ENCODE results near the gene DDO.

The DDO gene

GRCh38 chr6:110387986-110388385, 27.4 kb downstream of the DDO start:
- peaks cover 21% of the 10 kb centered on the region for H3K4me1 ChIP-seq (ENCODE audit: insufficient read depth, low read length)
- H3K4me3 ChIP-seq (ENCODE audit: low read length): no peak overlapping the region
- H2AFZ ChIP-seq (ENCODE audit: low read depth, low read length): no peak overlapping the region

DNA sequence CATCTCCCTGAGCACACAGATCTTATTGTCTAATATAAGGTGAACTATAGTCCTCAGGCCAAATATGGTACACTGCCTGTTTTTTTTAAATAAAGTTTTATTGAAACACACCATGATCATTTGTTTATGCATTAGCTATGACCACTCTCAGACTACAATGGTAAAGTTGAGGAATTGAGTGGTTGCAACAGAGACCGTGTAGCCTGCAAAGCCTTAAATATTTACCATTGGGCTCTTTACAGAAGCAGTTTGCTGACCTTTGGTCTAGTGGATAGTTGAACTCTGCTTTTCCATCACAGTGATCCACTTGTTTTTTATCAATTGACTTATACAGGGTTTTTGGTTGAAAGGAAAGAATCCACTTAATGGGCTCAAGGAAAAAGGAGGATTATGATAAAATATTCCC, 29.9 kb downstream of the DDO start:
- Histone ChIP-seq H3K9me3 (ENCODE audit: low read length) (no peaks in the 10 kb centered on the region), H3K36me3 (ENCODE audit: insufficient read depth, low read length) (no peaks in the 10 kb centered on the region), H3K4me1 (ENCODE audit: insufficient read depth, low read length) (peaks cover 21% of the 10 kb centered on the region), H2AFZ (ENCODE audit: low read depth, low read length) (no peak overlapping the region), H3K27me3 (ENCODE audit: insufficient read depth, low read length) (no peaks in the 10 kb centered on the region), H3K4me3 (ENCODE audit: low read length) (no peak overlapping the region)

More at GRCh38 chr6:110387986-110388385, 27.4 kb downstream of the DDO start:
- Histone ChIP-seq H3K9me3 (ENCODE audit: low read length) (no peaks in the 10 kb centered on the region), H3K36me3 (ENCODE audit: insufficient read depth, low read length) (no peaks in the 10 kb centered on the region), H3K27me3 (ENCODE audit: insufficient read depth, low read length) (no peaks in the 10 kb centered on the region)

- no peaks in the 10 kb centered on the region for H3K4me1 ChIP-seq (ENCODE audit: insufficient read depth, low read length)
- no peaks in the 10 kb centered on the region for H3K27me3 ChIP-seq (ENCODE audit: insufficient read depth, low read length)
- H3K9me3 ChIP-seq (ENCODE audit: low read length): peaks cover 2% of the 10 kb centered on the region
- no peak overlapping the region for H2AFZ ChIP-seq (ENCODE audit: low read depth, low read length)
- H3K36me3 ChIP-seq (ENCODE audit: insufficient read depth, low read length): no peaks in the 10 kb centered on the region
- H3K4me3 ChIP-seq (ENCODE audit: low read length): no peak overlapping the region
These were observed 36.8 kb downstream of the DDO start for GRCh38 chr6:110378552-110378951.

DNA sequence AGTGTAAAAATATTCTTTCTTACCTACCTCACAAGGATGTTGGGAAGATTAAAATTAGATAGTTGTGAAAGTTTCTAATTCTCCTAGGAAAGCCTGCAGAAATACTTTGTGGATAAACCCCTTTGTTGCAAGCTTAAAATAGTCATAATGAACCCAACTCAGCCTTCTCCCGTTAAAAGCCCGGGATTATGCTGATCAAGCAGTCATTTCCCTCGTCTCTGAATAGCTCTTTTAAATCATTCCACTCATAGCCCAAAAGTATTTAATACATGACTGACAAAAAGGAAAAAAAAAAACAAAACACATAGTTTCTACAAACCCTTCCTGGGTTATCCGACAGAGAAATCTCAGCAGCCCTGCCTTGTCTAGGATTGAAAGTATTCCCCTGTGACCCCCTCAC, 46.3 kb downstream of the DDO start:
- H3K4me3 ChIP-seq (ENCODE audit: low read length): no peak overlapping the region
- H3K27me3 ChIP-seq (ENCODE audit: insufficient read depth, low read length): no peaks in the 10 kb centered on the region
- H3K9me3 ChIP-seq (ENCODE audit: low read length): no peaks in the 10 kb centered on the region

GRCh38 chr6:110368284-110368683, 47.1 kb downstream of the DDO start:
- Histone ChIP-seq H3K4me3 (ENCODE audit: low read length) (no peak overlapping the region), H3K4me1 (ENCODE audit: insufficient read depth, low read length) (peaks cover 50% of the 10 kb centered on the region), H3K36me3 (ENCODE audit: insufficient read depth, low read length) (no peaks in the 10 kb centered on the region), H2AFZ (ENCODE audit: low read depth, low read length) (no peak overlapping the region), H3K27me3 (ENCODE audit: insufficient read depth, low read length) (no peaks in the 10 kb centered on the region), H3K9me3 (ENCODE audit: low read length) (no peaks in the 10 kb centered on the region)

More for the DNA sequence above, 46.3 kb downstream of the DDO start:
- Histone ChIP-seq H2AFZ (ENCODE audit: low read depth, low read length) (no peak overlapping the region), H3K36me3 (ENCODE audit: insufficient read depth, low read length) (no peaks in the 10 kb centered on the region), H3K4me1 (ENCODE audit: insufficient read depth, low read length) (peaks cover 47% of the 10 kb centered on the region)

- H3K27me3 ChIP-seq (ENCODE audit: insufficient read depth, low read length): no peaks in the 10 kb centered on the region
- H3K36me3 ChIP-seq (ENCODE audit: insufficient read depth, low read length): no peaks in the 10 kb centered on the region
- H2AFZ ChIP-seq (ENCODE audit: low read depth, low read length): no peak overlapping the region
- no peaks in the 10 kb centered on the region for H3K9me3 ChIP-seq (ENCODE audit: low read length)
- no peak overlapping the region for H3K4me3 ChIP-seq (ENCODE audit: low read length)
- H3K4me1 ChIP-seq (ENCODE audit: insufficient read depth, low read length): peaks cover 50% of the 10 kb centered on the region
These were observed 47.5 kb downstream of the DDO start for GRCh38 chr6:110367825-110368224.

DNA sequence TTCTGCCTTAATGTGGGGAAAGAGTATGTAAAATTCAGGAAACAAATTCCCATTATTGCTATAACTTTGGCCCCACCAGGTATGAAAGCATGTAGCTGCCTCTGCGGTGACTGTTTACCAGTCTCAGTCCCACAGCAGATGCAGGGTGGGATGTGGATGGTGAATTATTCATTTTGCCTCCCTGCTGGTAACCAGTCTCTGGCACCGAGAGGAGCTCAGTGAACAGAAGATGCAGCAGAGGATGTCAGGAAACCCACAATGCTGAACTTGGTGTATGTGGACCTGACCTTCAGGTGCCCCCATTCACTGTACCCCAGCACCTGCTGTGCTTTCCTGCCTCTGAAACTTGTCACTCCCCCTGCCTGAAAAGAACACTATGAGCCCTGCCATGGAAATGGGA, 48.4 kb downstream of the DDO start:
- H3K4me3 ChIP-seq (ENCODE audit: low read length): no peak overlapping the region
- no peaks in the 10 kb centered on the region for H3K9me3 ChIP-seq (ENCODE audit: low read length)
- H3K27me3 ChIP-seq (ENCODE audit: insufficient read depth, low read length): no peaks in the 10 kb centered on the region
- no peaks in the 10 kb centered on the region for H3K36me3 ChIP-seq (ENCODE audit: insufficient read depth, low read length)
- peaks cover 50% of the 10 kb centered on the region for H3K4me1 ChIP-seq (ENCODE audit: insufficient read depth, low read length)
- no peak overlapping the region for H2AFZ ChIP-seq (ENCODE audit: low read depth, low read length)

DNA sequence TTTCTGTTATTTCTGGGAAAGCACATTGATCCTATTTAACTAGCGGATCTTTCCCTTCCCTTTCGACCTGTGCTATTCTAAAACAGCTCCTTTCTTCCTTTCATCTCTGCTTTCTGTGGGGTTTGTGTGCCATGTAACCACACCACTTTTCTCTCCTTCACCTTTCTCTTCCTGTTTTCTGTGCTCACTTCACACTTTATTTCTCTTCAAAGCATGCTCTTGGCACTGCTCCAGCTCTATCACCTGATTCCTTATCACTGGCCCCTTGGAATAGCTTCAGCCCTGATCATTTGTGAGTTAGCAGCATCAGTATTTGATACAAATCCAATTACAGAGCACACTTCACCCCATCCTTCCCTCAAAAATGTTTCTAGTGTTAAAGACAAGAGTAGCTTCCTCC, 49.1 kb downstream of the DDO start:
- no peak overlapping the region for H3K4me3 ChIP-seq (ENCODE audit: low read length)
- H3K4me1 ChIP-seq (ENCODE audit: insufficient read depth, low read length): peaks cover 50% of the 10 kb centered on the region

DNA sequence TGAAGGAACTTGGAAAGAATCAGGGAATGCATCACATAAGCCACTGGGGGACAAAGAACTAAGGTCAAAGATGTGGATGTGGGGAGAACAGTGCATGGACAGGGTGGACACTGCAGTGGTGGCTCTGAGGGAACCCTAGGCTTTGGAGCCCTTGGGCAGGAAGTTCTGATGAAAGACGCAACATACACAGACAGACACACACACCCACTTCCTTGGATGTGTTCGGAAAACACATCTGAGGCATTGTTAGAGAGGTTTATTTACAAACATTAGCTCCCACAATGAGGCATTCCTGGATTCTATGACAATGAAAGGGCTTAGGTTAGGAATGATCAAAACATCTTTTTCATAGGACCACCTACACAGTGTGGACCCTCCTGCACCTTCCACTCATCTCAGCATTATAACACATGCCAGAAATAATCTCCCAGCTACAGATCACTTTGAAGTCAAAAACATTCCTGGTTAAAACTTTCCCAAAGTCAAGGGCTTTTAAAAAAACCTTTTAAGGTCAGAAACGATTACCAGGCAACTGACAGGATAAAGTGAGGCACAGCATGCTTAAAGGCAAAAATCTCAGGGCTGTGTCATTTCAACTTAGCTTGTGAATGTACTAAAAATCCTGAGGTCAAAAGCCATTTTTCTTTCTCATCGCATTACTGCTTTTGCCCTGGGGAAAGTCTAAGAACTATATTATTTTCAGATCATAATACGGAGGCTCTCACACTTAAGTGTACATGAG, 50.8 kb downstream of the DDO start:
- H3K27me3 ChIP-seq (ENCODE audit: insufficient read depth, low read length): no peaks in the 10 kb centered on the region
- H3K4me3 ChIP-seq (ENCODE audit: low read length): no peak overlapping the region
- H3K4me1 ChIP-seq (ENCODE audit: insufficient read depth, low read length): peaks cover 55% of the 10 kb centered on the region
- no peak overlapping the region for H2AFZ ChIP-seq (ENCODE audit: low read depth, low read length)
- no peaks in the 10 kb centered on the region for H3K9me3 ChIP-seq (ENCODE audit: low read length)
- H3K36me3 ChIP-seq (ENCODE audit: insufficient read depth, low read length): no peaks in the 10 kb centered on the region

More for the DNA sequence above, 49.1 kb downstream of the DDO start:
- Histone ChIP-seq H3K9me3 (ENCODE audit: low read length) (no peaks in the 10 kb centered on the region), H3K27me3 (ENCODE audit: insufficient read depth, low read length) (no peaks in the 10 kb centered on the region), H2AFZ (ENCODE audit: low read depth, low read length) (no peak overlapping the region), H3K36me3 (ENCODE audit: insufficient read depth, low read length) (no peaks in the 10 kb centered on the region)

DNA sequence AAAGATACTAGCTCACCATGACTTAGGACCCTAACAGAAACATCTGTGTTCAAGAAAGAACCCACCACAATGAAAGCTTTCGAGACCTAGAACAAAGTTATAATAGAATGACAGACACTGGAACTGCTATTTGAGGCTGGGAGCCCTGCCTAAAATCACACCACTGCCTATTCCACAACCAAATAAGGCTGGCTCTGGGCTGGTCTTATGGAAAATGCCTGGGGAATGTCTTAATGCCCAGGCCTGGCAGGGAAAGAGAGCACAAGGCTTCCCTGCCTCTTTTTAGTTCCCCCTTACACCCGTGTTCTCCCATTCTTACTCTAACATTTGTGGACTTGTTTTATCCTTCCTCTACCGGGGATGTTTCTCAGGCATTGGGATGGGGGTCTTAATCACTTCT, 51.6 kb downstream of the DDO start:
- H3K4me1 ChIP-seq (ENCODE audit: insufficient read depth, low read length): peaks cover 48% of the 10 kb centered on the region
- H2AFZ ChIP-seq (ENCODE audit: low read depth, low read length): no peak overlapping the region
- H3K36me3 ChIP-seq (ENCODE audit: insufficient read depth, low read length): no peaks in the 10 kb centered on the region
- no peaks in the 10 kb centered on the region for H3K9me3 ChIP-seq (ENCODE audit: low read length)
- no peak overlapping the region for H3K4me3 ChIP-seq (ENCODE audit: low read length)
- H3K27me3 ChIP-seq (ENCODE audit: insufficient read depth, low read length): no peaks in the 10 kb centered on the region

- Histone ChIP-seq H3K4me1 (ENCODE audit: insufficient read depth, low read length) (peaks cover 23% of the 10 kb centered on the region), H3K27me3 (ENCODE audit: insufficient read depth, low read length) (no peaks in the 10 kb centered on the region), H3K36me3 (ENCODE audit: insufficient read depth, low read length) (no peaks in the 10 kb centered on the region), H3K9me3 (ENCODE audit: low read length) (no peaks in the 10 kb centered on the region), H3K4me3 (ENCODE audit: low read length) (no peak overlapping the region), H2AFZ (ENCODE audit: low read depth, low read length) (no peak overlapping the region)
These were observed 54.7 kb downstream of the DDO start for GRCh38 chr6:110360676-110361075.

GRCh38 chr6:110359556-110359955, 55.8 kb downstream of the DDO start:
- no peak overlapping the region for H2AFZ ChIP-seq (ENCODE audit: low read depth, low read length)
- H3K4me1 ChIP-seq (ENCODE audit: insufficient read depth, low read length): peaks cover 28% of the 10 kb centered on the region
- no peaks in the 10 kb centered on the region for H3K36me3 ChIP-seq (ENCODE audit: insufficient read depth, low read length)
- no peaks in the 10 kb centered on the region for H3K9me3 ChIP-seq (ENCODE audit: low read length)
- no peak overlapping the region for H3K4me3 ChIP-seq (ENCODE audit: low read length)
- no peaks in the 10 kb centered on the region for H3K27me3 ChIP-seq (ENCODE audit: insufficient read depth, low read length)

- H2AFZ ChIP-seq (ENCODE audit: low read depth, low read length): no peak overlapping the region
- no peaks in the 10 kb centered on the region for H3K27me3 ChIP-seq (ENCODE audit: insufficient read depth, low read length)
- no peaks in the 10 kb centered on the region for H3K36me3 ChIP-seq (ENCODE audit: insufficient read depth, low read length)
- H3K4me1 ChIP-seq (ENCODE audit: insufficient read depth, low read length): peaks cover 27% of the 10 kb centered on the region
- no peaks in the 10 kb centered on the region for H3K9me3 ChIP-seq (ENCODE audit: low read length)
- no peak overlapping the region for H3K4me3 ChIP-seq (ENCODE audit: low read length)
These were observed 56.7 kb downstream of the DDO start for GRCh38 chr6:110358553-110359160.

Data from neuron (in vitro differentiated cells).